ENCODE data around the gene RFC1.
"Not testable (repeated sequence)": the region's sequence is repeated elsewhere in the genome, so short reads cannot be mapped to it uniquely, and the experiment has no call there.

Gene RFC1

GRCh38 chr4:39305912-39306677 lies 60.1 kb downstream of the RFC1 start:
- DNase-seq (ENCODE audit: low read depth) = no peak

- DNase-seq (ENCODE audit: low read depth) = no peak
Observed at GRCh38 chr4:39304651-39305050, 61.5 kb downstream of the RFC1 start.

GRCh38 chr4:39303871-39304270 lies 62.3 kb downstream of the RFC1 start:
- DNase-seq (ENCODE audit: low read depth) = no peak

GRCh38 chr4:39302901-39303300 lies 63.3 kb downstream of the RFC1 start:
- DNase-seq (ENCODE audit: low read depth) = no peak

- DNase-seq (ENCODE audit: low read depth) = no peak
Observed at GRCh38 chr4:39295784-39296183, 70.4 kb downstream of the RFC1 start.

GRCh38 chr4:39292433-39292832 lies 73.7 kb downstream of the RFC1 start:
- not testable (repeated sequence) for DNase-seq (ENCODE audit: low read depth)

GRCh38 chr4:39291686-39292085 lies 74.5 kb downstream of the RFC1 start:
- no peak for DNase-seq (ENCODE audit: low read depth)

GRCh38 chr4:39287223-39287622 lies 78.9 kb downstream of the RFC1 start:
- no peak for DNase-seq (ENCODE audit: low read depth)

GRCh38 chr4:39286263-39286662 lies 79.9 kb downstream of the RFC1 start:
- no peak for DNase-seq (ENCODE audit: low read depth)

- no peak for DNase-seq (ENCODE audit: low read depth)
Observed at GRCh38 chr4:39285853-39286252, 80.3 kb downstream of the RFC1 start.

- DNase-seq (ENCODE audit: low read depth) = no peak
Observed at GRCh38 chr4:39285111-39285795, 80.9 kb downstream of the RFC1 start.

GRCh38 chr4:39280770-39281169 lies 85.4 kb downstream of the RFC1 start:
- no peak for DNase-seq (ENCODE audit: low read depth)

GRCh38 chr4:39279416-39279815 lies 86.7 kb downstream of the RFC1 start:
- DNase-seq (ENCODE audit: low read depth) = no peak

- DNase-seq (ENCODE audit: low read depth) = no peak
Observed at GRCh38 chr4:39278476-39278875, 87.7 kb downstream of the RFC1 start.

- DNase-seq (ENCODE audit: low read depth) = not testable (repeated sequence)
Observed at GRCh38 chr4:39277661-39278060, 88.5 kb downstream of the RFC1 start.

GRCh38 chr4:39274503-39274902 lies 91.7 kb downstream of the RFC1 start:
- no peak for DNase-seq (ENCODE audit: low read depth)

- no peak for DNase-seq (ENCODE audit: low read depth)
Observed at GRCh38 chr4:39263895-39264294, 102.3 kb downstream of the RFC1 start.

GRCh38 chr4:39259571-39260330 lies 106.4 kb downstream of the RFC1 start:
- DNase-seq (ENCODE audit: low read depth) = no peak

- no peak for DNase-seq (ENCODE audit: low read depth)
Observed at GRCh38 chr4:39256436-39256835, 109.7 kb downstream of the RFC1 start.

GRCh38 chr4:39255871-39256270 lies 110.3 kb downstream of the RFC1 start:
- no peak for DNase-seq (ENCODE audit: low read depth)

- no peak for DNase-seq (ENCODE audit: low read depth)
Observed at GRCh38 chr4:39255266-39255665, 110.9 kb downstream of the RFC1 start.

GRCh38 chr4:39243462-39243861 lies 122.7 kb downstream of the RFC1 start:
- no peak for DNase-seq (ENCODE audit: low read depth)

All from T follicular helper cell (primary cell).